HPDE6-E6E7 (cell line): ENCODE data around the gene SYNDIG1.

Experiments
- DNase-seq: peaks from one replicate; pipeline ENCODE4 v3.0.0; 2011; ENCODE audit warnings: missing footprints; ENCODE audit errors: extremely low spot score

The SYNDIG1 gene

DNA sequence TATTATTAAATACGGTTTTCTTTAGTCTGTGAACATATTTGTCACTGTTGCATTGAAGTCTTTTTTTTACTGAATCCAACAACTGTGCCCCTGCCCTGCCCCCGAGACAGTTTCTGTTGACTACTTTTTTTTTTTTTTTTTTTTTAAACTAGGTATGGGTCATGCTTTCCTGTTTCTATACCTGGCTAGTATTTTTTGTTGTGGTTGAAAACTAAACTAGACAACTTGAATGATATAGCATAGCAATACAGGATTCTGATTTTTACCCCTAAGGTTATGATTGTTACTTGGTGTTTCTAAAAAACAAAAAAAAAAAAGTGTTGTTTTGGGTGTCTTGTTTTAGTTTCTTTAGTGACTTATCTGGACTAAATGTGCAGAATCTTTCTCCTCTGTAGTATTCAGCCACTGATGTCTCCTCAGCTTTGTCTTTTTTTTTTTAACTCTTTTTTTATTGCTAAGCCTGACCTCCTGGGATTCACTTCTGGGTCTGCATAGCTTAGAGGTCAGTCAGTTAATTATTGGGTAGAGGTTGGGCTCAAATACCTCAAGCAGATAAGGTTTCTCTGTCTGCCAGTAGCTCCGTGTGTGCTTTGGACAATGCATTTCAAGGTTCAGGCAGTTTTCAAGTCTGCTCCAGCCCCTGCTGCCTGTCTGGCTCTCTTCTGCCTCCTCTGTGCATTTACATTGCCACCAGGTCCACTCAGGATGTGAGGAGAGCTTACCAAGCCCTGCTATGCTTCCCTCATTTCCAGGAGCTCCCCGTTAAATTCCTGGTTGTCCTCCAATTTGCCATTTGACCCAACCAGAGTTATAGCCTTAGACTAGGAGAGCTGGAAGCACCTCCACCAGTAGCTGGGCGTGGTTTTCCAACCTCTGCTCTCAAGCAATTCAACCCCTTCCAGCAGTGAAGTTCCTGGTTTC is 91.4 kb downstream of the SYNDIG1 start:
- no peak for DNase-seq

DNA sequence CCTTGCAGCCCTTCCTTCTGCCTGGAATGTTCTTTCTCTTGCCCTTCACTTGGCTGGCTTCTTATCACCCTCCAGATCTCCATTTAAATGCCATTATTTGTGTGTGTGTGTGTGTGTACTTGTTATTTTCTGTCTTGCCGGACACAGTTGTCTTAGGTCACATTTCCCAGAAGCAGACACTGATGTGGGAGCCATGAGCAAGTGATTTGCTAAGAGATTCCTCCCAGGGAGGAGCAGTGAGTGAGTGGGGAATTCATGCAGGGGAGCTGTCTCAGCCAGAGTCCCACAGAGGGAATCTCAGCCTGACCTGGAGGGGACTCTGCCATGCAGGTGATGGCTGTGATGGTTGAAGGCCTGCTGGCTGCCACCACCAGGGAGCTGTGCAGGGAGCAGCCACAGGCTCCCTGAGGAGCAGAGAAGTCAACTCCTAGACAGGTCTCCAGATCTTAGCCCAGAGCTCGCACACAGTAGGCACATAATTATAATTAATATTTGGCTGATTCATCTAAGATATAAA is 96.5 kb downstream of the SYNDIG1 start:
- DNase-seq, result no peak

DNA sequence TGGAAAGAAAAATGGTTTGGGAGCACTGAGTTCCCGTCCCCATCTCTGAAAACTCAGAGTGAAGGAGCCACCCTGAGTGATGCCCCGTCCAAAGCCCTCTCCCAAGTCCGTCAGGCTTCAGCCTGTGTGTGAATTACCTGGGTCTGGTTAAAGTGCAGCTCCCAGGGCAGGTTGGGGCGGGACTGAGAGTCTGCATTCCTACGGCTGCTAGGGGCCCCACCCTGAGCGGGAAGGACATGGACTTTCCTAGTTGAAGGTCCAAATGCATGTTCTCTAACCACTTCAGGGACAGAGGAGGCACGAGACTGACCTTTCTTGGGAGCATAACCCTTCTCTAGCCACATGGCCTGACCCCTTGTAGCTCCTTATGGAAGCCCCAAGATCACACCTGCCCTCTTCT is 97.2 kb downstream of the SYNDIG1 start:
- no peak for DNase-seq

DNA sequence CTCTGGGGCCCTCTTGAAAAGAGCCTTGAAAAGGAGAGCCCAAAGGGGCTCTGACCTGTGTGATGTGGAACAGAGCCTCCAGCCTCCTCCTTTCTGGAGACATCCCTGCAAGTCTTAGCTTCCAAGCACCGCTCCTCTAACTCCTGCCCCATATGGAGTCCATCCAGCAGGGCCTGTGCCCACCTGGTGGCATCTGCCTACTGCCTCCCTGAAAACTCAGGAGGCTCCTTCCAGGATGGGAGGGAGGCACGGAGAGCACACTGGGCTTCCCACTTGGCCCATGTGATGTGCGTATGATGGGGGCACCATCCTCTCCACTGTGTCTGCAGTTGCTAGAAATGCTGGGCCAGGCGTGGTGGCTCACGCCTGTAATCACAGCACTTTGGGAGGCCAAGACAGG is 98.1 kb downstream of the SYNDIG1 start:
- no peak for DNase-seq

DNA sequence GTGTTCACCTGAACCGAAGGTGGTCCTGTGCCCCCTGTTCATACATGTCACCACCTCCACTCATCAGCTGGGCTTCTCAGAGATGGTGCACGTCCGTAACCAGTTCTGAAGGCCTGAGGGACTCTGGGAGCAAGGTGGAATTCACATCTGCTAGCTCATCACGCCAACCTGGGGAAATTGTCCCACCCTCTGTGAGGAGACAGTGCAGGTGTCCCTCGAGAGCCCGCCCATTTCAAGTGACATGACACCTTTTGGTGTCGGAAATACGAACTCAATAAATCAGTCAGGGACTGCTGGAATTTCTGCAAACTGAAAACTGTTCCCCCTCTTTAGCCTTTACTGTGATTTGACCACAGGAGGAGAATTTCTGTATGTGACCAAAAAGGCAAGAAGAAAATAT is 99.4 kb downstream of the SYNDIG1 start:
- DNase-seq, result no peak

DNA sequence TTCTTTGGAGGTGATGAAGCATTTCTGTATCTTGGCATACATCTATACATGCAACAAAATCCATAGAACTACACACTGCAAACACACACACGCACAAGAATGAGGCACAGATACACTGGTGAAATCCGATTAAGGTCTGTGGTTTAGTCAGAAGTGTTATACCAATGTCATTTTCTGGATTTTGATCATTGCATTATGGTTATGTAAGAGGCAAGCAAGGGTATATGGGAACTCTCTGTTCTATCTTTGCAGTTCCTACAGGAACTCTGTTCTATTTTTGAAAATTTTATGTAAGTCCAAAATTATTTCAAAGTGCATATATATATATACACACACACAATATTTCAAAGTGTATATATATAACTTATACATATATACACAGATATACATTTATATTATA is 101.7 kb downstream of the SYNDIG1 start:
- DNase-seq, result no peak

DNA sequence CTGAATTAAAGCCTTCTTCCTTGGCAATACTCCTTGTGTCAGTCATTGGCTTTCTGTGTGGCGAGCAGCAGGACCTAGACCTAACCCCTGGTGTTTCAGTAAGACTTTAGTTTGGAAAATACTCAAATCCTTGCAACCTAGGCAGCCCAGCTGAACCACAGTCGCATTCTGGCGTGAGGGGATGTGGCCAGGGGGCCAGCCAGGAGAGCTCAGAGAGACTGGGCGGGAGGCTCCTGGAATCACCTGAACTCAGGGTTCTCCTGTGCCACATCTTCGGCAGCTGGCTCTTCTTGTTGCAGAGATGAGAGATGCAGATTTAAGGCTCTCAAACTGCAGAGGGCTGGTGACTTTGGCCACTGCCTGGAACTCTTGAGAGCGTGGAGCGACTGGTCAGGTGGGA is 102.7 kb downstream of the SYNDIG1 start:
- no peak for DNase-seq

DNA sequence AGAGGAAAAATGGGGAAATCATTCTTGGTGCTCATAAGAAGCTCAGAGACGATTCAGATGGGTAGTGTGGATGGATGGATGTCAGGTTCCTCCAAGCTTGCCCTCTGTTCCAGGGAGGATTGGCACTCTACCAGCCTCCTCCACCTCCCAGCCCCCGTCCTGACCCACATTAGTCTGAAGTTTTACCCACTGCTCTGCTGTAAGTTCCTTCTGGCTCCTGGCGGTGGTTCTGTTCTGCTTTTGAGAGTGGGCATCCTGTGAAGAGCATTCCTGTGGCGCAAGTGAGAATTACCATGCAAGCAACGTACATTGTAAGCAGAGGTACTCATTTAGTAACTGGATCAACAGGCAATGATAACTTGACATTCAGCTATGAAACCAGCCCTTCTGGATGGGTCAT is 103.4 kb downstream of the SYNDIG1 start:
- DNase-seq, result no peak

DNA sequence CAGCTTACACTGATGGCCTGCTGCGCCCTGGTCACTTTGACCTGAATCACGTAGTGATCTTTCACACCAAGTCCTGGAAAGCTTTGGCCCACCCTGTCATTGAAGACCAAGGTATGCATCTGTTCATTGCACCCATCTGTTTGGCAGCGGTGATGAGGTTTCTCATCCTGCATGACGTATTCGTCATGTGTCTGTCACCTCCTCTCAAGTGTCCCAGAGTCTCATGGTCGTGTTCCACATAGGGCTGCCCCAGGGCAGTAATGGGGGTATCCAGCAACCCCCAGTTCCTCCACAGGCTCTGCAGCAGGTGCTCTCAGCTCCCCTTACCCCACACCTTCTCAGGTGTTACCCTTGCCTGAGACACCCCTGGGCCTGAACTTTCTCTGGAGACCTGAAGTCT is 104.1 kb downstream of the SYNDIG1 start:
- DNase-seq, result no peak

DNA sequence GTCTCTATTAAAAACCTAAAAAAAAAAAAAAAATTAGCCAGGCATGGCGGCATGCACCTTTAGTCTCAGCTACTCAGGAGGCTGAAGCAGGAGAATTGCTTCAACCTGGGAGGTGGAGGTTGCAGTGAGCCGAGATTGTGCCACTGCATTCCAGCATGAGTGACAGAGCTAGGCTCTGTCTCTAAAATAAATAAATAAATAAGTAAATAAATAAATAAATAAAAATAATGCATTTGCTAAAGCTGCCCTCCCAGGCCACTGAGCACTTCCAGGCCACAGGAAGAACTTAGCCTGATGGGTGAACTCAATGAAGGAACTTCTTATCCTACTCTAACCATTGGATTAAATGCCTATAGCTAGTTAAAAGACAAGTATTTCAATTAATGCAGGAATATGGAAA is 104.9 kb downstream of the SYNDIG1 start:
- DNase-seq, result no peak

DNA sequence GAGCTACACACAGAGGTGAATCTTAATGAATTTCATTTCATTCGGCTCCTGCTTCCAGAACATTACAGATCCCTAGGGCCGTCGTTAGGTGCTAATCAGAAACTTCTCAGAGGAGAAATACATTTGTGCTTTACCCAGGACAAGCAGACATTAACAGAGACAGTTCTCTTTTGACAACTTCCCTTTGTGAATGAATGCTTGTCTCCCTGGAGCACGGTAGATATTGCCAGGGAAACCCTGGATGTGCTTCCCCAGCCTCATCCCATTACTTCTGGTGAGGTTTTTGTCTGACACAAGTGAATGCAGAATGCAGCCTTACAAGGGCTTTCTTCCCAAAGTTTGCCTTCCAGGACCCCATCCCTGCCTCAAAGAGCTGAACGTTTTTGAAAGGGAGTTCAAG is 105.4 kb downstream of the SYNDIG1 start:
- DNase-seq, result no peak

DNA sequence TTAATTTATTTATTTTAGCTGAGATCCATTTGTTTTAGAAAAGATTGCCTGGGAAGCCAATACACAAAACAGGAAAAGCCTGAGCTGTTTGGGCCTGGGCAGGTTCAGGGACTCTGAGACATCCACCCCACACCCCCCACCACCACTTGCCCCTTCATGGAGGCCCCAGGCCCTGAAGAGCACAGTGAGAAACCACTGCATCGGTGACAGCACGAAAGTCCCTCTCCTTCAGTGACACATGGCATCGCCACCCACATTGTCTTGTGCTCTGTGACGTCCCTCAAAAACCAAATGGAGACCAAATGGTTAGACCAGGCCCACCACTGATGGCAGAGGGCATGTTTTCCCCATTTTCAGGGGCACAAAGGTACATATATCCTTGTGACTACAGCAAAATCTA is 106.4 kb downstream of the SYNDIG1 start:
- no peak for DNase-seq

DNA sequence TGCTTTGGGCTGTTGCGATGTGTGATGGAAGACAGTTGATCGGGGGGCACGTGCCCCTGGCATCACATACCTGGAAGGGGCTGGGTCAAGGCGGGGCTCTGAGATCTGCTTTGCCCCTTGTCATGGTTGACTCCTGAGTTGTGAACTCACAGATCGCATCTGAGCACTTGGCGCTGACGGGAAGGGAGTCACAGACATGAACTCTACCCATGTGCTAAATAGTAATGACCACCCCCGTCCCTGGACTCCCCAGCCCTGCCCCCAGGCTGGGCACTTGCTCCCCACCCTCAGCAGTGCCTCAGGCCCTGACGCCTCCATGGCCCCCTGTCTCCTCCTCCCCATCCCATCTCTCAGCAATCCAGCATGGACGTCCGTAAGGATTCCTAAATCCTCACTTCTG is 107.0 kb downstream of the SYNDIG1 start:
- no peak for DNase-seq

DNA sequence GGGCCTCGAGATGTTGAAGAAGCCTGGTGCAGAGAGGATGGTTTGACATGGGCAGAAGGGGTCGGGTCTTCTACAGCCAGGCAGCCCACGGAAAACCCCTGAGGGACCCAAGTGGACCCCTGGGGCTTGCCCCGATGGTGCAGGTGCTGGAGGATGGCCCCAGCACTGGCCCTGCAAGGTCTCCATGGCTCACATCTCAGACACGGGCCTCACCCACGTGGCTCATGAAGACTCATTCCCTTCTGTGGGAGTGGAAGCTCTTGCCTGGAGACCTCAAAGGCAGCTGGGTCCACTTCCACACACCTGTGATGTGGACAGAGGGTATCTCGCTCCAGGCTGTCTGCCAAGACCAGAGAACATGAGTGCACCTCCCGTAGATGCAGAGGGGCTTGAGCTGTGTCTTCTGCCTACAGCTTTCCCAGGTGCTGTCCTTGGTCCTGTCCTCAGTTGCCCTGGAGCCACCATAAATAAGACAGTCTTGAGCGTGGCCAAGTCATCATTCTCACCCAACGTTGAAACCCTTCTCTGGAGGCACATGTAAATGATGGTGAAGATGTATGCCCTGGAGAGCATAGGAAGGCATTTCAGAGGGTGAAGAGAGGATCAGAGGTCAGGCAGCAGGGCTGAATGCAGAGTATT is 108.0 kb downstream of the SYNDIG1 start:
- DNase-seq, result no peak

DNA sequence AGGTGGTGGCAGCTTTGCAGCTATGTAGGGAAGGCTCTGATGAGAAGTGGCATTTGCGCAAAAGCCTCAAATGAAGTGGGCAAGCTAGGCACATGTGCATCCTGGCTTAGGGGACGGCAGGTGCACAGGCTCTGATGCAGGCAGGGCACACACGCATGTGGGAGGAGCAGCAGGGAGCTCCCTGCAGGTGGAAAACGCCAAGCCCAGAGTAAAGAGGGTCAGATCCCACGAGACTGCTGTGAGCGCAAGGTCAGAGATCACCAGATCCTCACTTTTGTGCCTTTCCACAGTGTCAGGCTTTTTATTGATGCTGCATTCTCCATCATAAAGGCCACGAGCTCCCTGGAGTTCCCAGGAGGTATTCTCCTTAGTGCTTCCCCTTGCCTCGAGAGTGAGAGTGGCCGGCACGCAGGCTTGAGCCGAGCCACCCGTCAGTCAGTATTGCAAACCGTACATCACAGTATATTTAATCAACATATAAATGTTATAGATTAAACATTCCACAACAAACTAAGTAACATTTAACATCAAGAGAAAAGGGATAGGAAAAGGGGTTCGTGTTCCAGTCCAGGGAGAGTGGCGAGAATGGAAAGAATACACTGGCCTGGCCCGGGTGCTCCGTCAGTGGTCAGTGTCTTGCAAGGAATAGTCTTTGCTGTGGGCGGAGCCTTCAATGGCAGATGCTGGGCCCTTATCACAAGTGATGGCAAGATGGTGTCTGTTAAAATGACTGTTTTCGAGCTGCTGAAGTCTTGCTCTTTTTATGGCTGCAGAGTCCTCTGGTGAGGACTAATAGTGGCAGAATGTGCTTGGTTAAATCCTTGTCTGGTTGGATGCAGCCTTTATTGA is 109.4 kb downstream of the SYNDIG1 start:
- no peak for DNase-seq

DNA sequence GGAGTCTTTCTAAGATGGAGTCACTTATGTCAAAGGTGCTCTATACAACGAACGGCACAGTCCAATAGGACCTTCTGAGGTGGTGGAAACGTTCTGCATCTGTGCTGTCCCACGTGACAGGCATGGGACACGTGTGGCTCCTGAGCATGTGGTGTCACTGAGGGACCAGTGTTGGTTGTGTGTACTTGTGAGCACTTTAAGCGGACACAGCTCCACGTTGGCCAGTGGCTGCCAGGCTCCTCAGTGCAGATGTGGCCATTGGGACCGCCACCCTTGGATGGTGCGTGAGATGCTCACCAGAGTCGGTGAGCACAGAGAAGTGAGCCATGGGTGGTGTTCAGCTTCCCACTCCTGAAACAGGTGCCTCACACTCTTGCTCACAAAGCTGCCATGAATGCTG is 110.0 kb downstream of the SYNDIG1 start:
- DNase-seq, result no peak

DNA sequence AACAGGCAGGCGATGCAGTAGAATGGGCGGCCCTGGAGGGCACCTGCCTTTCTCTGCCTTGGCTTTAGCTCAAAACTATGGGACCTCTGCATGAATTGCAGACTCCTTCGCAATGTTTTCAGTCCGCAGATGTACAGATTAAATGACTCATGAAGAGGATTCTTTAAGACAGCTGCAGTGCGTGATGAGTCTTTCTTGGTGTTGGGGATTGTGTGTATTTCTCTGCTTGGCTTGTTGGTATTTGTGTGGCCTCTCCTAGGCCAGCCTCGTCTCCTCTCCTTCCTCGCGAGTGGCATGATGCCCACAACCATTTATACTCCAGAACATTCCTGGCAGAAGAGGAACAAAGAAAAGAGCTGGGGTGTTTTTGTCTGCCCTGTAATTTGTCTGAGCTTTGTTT is 110.6 kb downstream of the SYNDIG1 start:
- DNase-seq, result no peak

DNA sequence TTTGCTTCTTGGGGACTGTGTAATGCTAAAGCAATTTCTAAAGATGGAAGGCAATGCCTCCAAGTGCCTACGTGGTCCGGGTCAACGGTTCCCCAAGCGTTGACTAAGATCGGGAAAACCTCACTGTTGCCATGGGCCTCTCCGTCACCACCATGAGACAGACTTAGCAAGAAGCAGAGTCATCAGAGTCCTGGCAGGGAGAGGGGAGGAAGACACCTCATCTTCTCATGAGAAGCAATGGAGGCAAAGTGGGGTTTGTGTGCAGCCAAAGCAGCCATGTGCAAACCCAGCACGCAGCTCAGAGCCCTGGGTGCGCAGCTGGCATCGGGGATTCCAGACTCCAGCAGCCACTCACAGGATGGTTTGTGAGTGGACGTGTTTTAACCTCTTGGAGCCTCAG is 111.4 kb downstream of the SYNDIG1 start:
- no peak for DNase-seq

DNA sequence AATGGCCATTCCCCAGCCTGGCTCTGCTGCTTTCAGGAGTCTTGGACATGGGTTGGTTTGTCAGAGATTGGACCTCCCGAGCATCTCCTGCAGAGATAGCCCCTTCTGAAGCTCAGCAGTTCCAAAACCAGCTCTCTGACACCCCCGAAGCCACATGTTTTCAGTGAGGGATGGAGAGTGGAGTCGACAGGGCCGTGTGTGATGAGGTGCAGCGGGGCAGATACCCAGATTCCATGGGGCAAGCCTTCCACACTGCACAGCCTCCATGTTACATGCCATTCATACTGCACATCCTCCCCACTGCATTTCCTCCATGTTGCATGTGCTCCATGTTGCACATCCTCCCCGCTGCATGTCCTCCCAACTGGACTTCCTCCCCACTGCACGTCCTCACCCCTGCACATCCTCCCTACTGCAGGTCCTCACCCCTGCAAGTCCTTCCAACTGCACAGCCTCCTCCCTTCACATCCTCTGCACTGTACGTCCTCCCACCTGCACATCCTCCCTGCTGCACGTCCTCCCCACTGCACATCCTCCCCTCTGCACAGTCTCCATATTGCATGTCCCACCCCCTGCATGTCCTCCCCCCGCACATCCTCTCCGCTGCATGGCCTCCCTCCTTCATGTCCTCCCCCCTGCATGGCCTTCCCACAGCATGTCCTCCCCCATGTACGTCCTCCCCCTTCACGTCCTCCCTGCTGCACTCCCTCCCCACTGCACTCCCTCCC is 112.2 kb downstream of the SYNDIG1 start:
- DNase-seq, result no peak

DNA sequence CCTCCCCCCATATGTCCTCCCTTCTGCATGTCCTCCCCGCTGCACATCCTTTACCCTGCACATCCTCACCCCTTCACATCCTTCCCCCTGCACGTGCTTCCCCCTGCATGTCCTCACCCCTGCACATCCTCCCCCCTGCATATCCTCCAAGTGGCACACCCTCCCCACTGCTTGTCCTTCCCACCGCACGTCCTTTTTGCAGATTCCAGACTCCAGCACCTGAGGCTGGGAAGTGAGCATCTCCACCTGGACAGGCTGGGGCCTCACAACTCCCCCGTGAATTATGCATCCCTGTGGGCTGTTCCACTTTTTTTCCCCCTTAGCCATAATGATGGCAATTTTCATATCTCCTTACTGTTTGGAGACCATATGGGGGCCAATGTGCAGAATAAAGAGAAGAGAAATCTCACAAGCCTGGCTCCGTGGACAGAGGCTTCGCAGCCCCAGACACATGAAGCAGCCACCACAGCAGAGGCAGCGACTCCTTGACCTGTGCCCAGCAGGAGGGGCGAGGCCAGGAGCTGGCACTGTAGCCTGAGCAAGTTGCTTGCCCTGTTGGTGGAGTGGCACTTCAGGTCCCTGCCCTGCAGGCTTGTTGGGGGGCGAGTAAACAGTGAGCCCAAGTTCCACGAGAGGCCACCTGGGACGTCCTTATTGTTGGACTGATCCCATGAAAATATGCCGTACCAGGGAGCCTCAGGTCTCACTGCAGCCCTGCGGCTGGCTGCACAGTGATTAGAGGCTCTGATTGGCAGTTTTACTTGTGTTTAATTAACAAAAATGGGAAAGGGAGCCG is 113.1 kb downstream of the SYNDIG1 start:
- DNase-seq, result no peak
